Neural crest cell (in vitro differentiated cells): ENCODE results near the gene GIPC2. TPM values are rescaled to one million over a fixed set of nuclear protein-coding genes. Genes with fewer than 3 reads are reported as not detected.

ENCODE experiments used
- DNase-seq: peaks from one replicate; pipeline ENCODE4 v3.0.0; 2021; ENCODE audit warnings: low read depth, mixed read lengths, low spot score
- H3K27ac Mint-ChIP-seq: one replicate; pipeline ENCODE4 v1.8.0; 2021; ENCODE audit warnings: mild to moderate bottlenecking, mixed read lengths; ENCODE audit not compliant: unreplicated experiment
- H3K27me3 Mint-ChIP-seq: 2 replicates; pipeline ENCODE4 v1.8.0; 2021; ENCODE audit warnings: low read depth, mild to moderate bottlenecking, mixed read lengths
- H3K36me3 Mint-ChIP-seq: 2 replicates; pipeline ENCODE4 v1.8.0; 2021; ENCODE audit warnings: low read depth, mild to moderate bottlenecking, mixed read lengths
- H3K4me1 Mint-ChIP-seq: 2 replicates; pipeline ENCODE4 v1.8.0; 2021; ENCODE audit warnings: mixed read lengths
- H3K4me3 Mint-ChIP-seq: one replicate; pipeline ENCODE4 v1.8.0; 2021; ENCODE audit warnings: mild to moderate bottlenecking, mixed read lengths
- H3K9me3 Mint-ChIP-seq: 2 replicates; pipeline ENCODE4 v1.8.0; 2021; ENCODE audit warnings: mixed read lengths
- CTCF ChIP-seq: fragments of 200-600 bp; sonication (generic); conservative IDR thresholded peaks from 2 replicates; pipeline ENCODE4 v1.5.0; 2021; ENCODE audit warnings: antibody characterized with exemption, mild to moderate bottlenecking
- total RNA-seq: library from RNA; stranded (reverse); gene quantifications from 2 replicates; pipeline ENCODE4 v1.2.1, GENCODE V29; 2021

The GIPC2 gene
- total RNA-seq, 1 donor from 2014 or later, result not detected

DNA sequence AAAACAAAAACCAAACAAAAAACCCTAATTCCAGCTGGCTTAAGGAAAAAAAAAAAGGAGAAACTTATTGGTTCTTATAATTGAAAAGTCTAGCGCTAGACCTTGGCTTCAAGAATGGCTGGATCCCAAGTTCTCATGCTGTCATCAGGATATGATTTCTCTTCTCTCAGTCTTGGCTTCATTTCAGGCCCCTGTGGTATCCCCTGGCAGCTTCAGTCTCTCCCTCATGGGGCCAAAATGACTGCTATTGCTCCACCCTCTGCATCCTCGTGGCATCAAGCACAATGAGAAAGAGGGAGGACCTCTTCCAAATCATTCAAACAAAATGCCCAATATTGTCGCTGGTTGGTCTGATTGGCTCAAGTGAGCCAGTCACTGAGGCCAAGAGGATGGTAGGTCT lies 80.7 kb downstream of the GIPC2 start:
- no peak for TF ChIP-seq CTCF
- no peaks in the 10 kb centered on the region for H3K4me1 Mint-ChIP-seq
- H3K4me3 Mint-ChIP-seq, result no peak overlapping the region
- peaks cover 2% of the 10 kb centered on the region for H3K9me3 Mint-ChIP-seq
- no peak overlapping the region for H3K27ac Mint-ChIP-seq
- H3K36me3 Mint-ChIP-seq, result no peaks in the 10 kb centered on the region
- DNase-seq, result no peak
- H3K27me3 Mint-ChIP-seq, result no peaks in the 10 kb centered on the region

DNA sequence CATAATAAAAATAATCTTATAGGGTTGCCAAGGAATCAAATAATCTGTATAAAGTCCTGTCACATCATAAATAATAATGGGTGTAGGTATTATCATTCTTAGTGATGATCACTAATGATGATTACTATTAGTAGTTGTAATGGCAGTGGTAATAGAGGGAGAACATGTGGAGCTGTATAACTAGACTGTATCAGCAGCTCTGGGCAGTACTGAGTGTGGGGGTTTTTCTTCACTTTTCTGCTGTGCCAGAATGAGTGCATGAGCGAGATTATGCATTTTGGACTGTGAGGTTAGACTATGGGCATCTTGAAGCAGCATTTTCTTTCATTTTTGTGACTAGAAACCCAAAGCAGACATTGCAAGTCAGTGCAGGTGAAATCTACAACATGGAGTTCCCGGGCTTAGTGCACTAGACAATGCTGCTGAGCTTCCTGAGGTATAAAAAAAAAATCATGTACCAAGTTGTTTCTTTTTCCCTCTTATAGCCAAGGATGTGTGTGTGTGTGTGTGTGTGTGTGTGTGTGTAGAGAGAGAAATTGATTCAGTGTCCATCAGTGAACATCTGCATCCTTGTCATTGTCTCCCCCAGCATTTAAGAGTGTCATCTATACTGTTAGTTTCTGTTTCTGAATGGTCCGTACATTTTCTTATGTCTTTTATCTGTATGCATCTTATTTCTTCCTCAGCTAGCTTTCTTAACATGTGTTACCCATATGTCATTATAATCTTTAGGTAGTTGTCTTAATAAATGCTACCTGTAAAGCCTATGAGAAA lies 86.6 kb downstream of the GIPC2 start:
- Mint-ChIP-seq H3K9me3 (no peaks in the 10 kb centered on the region), H3K27me3 (no peaks in the 10 kb centered on the region), H3K4me3 (no peak overlapping the region), H3K27ac (no peak overlapping the region), H3K36me3 (no peaks in the 10 kb centered on the region), H3K4me1 (no peaks in the 10 kb centered on the region)
- no peak for TF ChIP-seq CTCF
- no peak for DNase-seq

- Mint-ChIP-seq H3K36me3 (no peaks in the 10 kb centered on the region), H3K27ac (no peak overlapping the region), H3K9me3 (no peaks in the 10 kb centered on the region), H3K27me3 (no peaks in the 10 kb centered on the region), H3K4me1 (no peaks in the 10 kb centered on the region), H3K4me3 (no peak overlapping the region)
- TF ChIP-seq CTCF, result no peak
- DNase-seq, result no peak
These were observed 87.2 kb downstream of the GIPC2 start for GRCh38 chr1:78132948-78133322.

GRCh38 chr1:78136680-78137079 lies 90.9 kb downstream of the GIPC2 start:
- Mint-ChIP-seq H3K4me3 (no peak overlapping the region), H3K4me1 (no peaks in the 10 kb centered on the region), H3K27me3 (peaks cover 3% of the 10 kb centered on the region), H3K36me3 (no peaks in the 10 kb centered on the region), H3K27ac (no peak overlapping the region), H3K9me3 (no peaks in the 10 kb centered on the region)
- no peak for DNase-seq
- no peak for TF ChIP-seq CTCF

DNA sequence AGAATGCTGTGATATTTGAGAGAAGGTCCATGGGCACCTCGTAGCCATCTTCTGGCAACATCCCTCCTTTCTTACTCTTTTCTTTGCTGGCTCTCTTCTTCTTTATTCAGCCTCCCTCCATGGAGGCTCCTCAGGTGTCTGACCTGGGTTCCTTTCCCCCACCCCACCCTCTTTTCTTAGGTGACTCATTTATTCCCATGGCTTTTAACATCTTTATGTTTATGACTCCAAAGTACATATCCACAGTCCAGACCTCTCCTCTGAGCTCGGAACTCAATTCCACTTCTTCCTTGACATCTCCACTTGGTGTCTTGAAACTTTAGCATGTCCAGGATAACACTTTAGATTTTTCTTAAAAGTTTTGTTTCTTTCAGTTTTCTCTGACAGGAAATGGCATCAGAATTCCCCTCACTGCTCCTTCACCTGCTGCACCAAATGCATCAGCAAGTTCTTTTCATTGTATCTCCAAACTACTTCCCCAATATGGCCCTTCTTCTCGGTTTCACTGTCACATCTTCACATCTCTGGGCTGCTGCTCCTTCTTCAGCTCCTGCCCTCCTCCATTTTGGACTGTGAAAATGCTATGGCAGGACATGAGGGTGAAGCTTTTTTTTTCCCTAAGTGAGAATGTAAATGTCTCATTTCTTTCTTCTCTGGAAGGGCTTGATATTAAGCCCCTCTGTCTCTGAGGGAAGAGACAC lies 95.9 kb downstream of the GIPC2 start:
- no peak for TF ChIP-seq CTCF
- H3K36me3 Mint-ChIP-seq, result no peaks in the 10 kb centered on the region
- H3K27ac Mint-ChIP-seq, result no peak overlapping the region
- H3K27me3 Mint-ChIP-seq, result peaks cover 8% of the 10 kb centered on the region
- H3K4me1 Mint-ChIP-seq, result no peaks in the 10 kb centered on the region
- H3K9me3 Mint-ChIP-seq, result no peaks in the 10 kb centered on the region
- DNase-seq, result no peak
- H3K4me3 Mint-ChIP-seq, result no peak overlapping the region
